Stimulated activated CD4-positive, alpha-beta T cell treated with anti-CD3 and anti-CD28 coated beads, Interleukin-12 subunit alpha, Interleukin-12 subunit beta, amount 100 ng/mL, for 4 hours (primary cell): Measurements from ENCODE around the gene VEPH1.

Experiments used
- DNase-seq: peaks from one replicate; pipeline ENCODE4 v3.0.0-alpha.2; 2020

VEPH1 gene

GRCh38 chr3:157522648-157523047 is 19.4 kb upstream of the VEPH1 start:
- DNase-seq = no peak

- no peak for DNase-seq
Measured at GRCh38 chr3:157520485-157521150, 17.4 kb upstream of the VEPH1 start.

GRCh38 chr3:157518881-157519280 is 15.7 kb upstream of the VEPH1 start:
- no peak for DNase-seq

- no peak for DNase-seq
Measured at GRCh38 chr3:157516928-157517327, 13.7 kb upstream of the VEPH1 start.

GRCh38 chr3:157515398-157515797 is 12.2 kb upstream of the VEPH1 start:
- DNase-seq = no peak

GRCh38 chr3:157514371-157514895 is 11.2 kb upstream of the VEPH1 start:
- DNase-seq = no peak

- DNase-seq = no peak
Measured at GRCh38 chr3:157513585-157513984, 10.4 kb upstream of the VEPH1 start.

- DNase-seq = no peak
Measured at GRCh38 chr3:157512534-157512933, 9.3 kb upstream of the VEPH1 start.

GRCh38 chr3:157508461-157508860 is 5.2 kb upstream of the VEPH1 start:
- DNase-seq = no peak

- no peak for DNase-seq
Measured at GRCh38 chr3:157501863-157502262, 1.4 kb downstream of the VEPH1 start.

- DNase-seq = no peak
Measured at GRCh38 chr3:157500232-157500631, 3.0 kb downstream of the VEPH1 start.

GRCh38 chr3:157499342-157499963 is 3.8 kb downstream of the VEPH1 start:
- no peak for DNase-seq

GRCh38 chr3:157498371-157498770 is 4.8 kb downstream of the VEPH1 start:
- DNase-seq = no peak

GRCh38 chr3:157495846-157496245 is 7.4 kb downstream of the VEPH1 start:
- DNase-seq = no peak

GRCh38 chr3:157494581-157495281 is 8.5 kb downstream of the VEPH1 start:
- DNase-seq = no peak

- no peak for DNase-seq
Measured at GRCh38 chr3:157493627-157494550, 9.3 kb downstream of the VEPH1 start.

GRCh38 chr3:157491136-157491535 is 12.1 kb downstream of the VEPH1 start:
- DNase-seq = no peak

- no peak for DNase-seq
Measured at GRCh38 chr3:157488144-157488543, 15.1 kb downstream of the VEPH1 start.

GRCh38 chr3:157487339-157487738 is 15.9 kb downstream of the VEPH1 start:
- DNase-seq = no peak

- DNase-seq = no peak
Measured at GRCh38 chr3:157479464-157480243, 23.6 kb downstream of the VEPH1 start.

- DNase-seq = no peak
Measured at GRCh38 chr3:157477441-157477840, 25.8 kb downstream of the VEPH1 start.

- no peak for DNase-seq
Measured at GRCh38 chr3:157475921-157476414, 27.2 kb downstream of the VEPH1 start.
